Tibial artery (tissue), 4 donors: ENCODE results near the gene TMEM272.
A peak's percentile ranks its signal among the peaks of the same experiment; 100 is the strongest.

Source experiments
- DNase-seq, 2 donors: peaks; one replicate each; pipeline ENCODE4 v3.0.0-alpha.2; 2019
- H3K27ac ChIP-seq, 2 donors: fragments of 200-600 bp; sonication (generic) in 1 of 2; 1 replicate in 1 of 2; 2 replicates in 1 of 2; pipeline ENCODE4 v1.5.1; 2018 to 2019; ENCODE audit warnings: mild to moderate bottlenecking in 1 of 2
- H3K27me3 ChIP-seq, 2 donors: fragments of 200-600 bp; sonication (generic) in 1 of 2; one replicate each; pipeline versions ENCODE4 v1.5.1 to v1.6.0; 2016 to 2019
- H3K36me3 ChIP-seq, 3 donors: fragments of 200-600 bp; sonication (generic) in 2 of 3; one replicate each; pipeline ENCODE4 v1.5.1; 2016 to 2019; ENCODE audit warnings: mild to moderate bottlenecking in 2 of 3
- H3K4me1 ChIP-seq, 4 donors: fragments of 200-600 bp; sonication (generic) in 2 of 4; 1 replicate in 3 of 4; 2 replicates in 1 of 4; pipeline ENCODE4 v1.5.1; 2016 to 2019
- H3K4me3 ChIP-seq, 2 donors: fragments of 200-600 bp; sonication (generic) in 1 of 2; 1 replicate in 1 of 2; 2 replicates in 1 of 2; pipeline ENCODE4 v1.5.1; 2018 to 2019; ENCODE audit warnings: mild to moderate bottlenecking in 2 of 2
- H3K9me3 ChIP-seq, 3 donors: fragments of 200-600 bp; sonication (generic) in 1 of 3; one replicate each; pipeline ENCODE4 v1.5.1; 2016 to 2019
- intact Hi-C: fragments of 100-400 bp; cut with DNase I; formaldehyde crosslinking; loops from one replicate; pipeline ENCODE4 v1.15.0; 2023; ENCODE audit warnings: low total_unique reads
- TF ChIP-seq, protein P1 (sequence below), 2 experiments: fragments of 200-600 bp in 1 of 2; fragments of 450-650 bp in 1 of 2; IDR thresholded peaks; one replicate each; pipeline ENCODE4 v1.5.1; 2017 to 2019; ENCODE audit warnings: antibody characterized with exemption in 2 of 2, mild to moderate bottlenecking in 1 of 2, moderate library complexity in 1 of 2

Gene TMEM272

DNA sequence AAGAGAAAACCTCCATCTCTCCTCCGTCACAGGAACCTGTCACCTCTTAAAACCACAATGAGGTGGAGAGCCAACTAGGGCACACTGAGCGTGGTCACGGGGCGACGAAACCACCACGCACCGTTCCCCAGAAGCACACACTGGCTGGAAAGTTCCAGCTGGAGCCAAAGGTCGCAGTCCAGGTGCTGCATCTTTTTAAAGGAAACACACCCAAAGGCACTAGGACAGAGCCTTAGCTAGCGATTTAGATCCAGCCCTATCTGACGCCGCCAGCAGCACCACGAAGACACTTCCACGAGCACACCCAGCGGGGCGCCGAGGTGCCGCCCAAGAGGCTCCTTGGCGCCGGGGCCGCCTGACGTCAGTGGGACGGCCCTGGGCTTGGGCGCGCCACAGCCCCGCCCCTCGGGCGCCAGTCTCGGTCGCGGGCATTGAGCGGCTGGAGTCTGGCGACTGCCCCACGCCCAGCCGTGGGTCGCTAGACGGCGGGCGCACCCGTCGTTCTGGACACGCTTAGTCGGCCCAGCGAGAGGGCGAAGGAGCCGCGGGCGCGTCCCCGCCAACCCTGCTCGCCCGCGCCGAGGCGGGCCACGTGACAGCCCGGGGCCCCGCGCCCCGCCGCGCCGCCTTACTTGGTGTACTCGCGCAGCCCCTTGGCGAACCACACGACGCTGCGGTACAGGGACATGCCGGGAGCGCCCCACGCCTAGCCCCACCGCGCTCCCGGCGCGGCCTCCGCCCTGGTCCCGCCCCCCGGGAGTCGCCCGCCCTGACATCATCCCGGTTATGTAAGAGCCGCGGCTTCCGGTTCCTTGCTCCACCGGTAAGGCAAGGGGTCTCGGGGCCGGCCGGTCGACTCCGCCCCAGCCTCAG is 41.3 kb downstream of the TMEM272 start, which contains the start of gene DHRS12:
TSS of gene DHRS12 (minus strand) at position 742 of the 873 bp plus-strand sequence. CDS start 4,504 bp downstream, outside the sequence.
- Histone ChIP-seq H3K27me3 (no peaks in the 10 kb centered on the region), H3K27ac (peak within 1 kb of the TSS; percentile 95 to 99), H3K4me1 (peaks cover 0 to 61% (median 50%) of the 10 kb centered on the region in 4 donors), H3K4me3 (peak within 1 kb of the TSS; percentile 73 to 74), H3K9me3 (no peaks in the 10 kb centered on the region), H3K36me3 (no peaks in the 10 kb centered on the region)
- intact Hi-C loops: loop anchor here (2.0 to 10.0 kb wide), 6 partner anchors 211 to 851 kb away; partner anchors contain the start of genes ALG11, ATP7B, CKAP2 and FAM124A
- peak; percentile 93 to 96 for DNase-seq
- TF ChIP-seq, protein P1, sequence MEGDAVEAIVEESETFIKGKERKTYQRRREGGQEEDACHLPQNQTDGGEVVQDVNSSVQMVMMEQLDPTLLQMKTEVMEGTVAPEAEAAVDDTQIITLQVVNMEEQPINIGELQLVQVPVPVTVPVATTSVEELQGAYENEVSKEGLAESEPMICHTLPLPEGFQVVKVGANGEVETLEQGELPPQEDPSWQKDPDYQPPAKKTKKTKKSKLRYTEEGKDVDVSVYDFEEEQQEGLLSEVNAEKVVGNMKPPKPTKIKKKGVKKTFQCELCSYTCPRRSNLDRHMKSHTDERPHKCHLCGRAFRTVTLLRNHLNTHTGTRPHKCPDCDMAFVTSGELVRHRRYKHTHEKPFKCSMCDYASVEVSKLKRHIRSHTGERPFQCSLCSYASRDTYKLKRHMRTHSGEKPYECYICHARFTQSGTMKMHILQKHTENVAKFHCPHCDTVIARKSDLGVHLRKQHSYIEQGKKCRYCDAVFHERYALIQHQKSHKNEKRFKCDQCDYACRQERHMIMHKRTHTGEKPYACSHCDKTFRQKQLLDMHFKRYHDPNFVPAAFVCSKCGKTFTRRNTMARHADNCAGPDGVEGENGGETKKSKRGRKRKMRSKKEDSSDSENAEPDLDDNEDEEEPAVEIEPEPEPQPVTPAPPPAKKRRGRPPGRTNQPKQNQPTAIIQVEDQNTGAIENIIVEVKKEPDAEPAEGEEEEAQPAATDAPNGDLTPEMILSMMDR (IDR thresholded peaks at IDR 0.05): no peak

DNA sequence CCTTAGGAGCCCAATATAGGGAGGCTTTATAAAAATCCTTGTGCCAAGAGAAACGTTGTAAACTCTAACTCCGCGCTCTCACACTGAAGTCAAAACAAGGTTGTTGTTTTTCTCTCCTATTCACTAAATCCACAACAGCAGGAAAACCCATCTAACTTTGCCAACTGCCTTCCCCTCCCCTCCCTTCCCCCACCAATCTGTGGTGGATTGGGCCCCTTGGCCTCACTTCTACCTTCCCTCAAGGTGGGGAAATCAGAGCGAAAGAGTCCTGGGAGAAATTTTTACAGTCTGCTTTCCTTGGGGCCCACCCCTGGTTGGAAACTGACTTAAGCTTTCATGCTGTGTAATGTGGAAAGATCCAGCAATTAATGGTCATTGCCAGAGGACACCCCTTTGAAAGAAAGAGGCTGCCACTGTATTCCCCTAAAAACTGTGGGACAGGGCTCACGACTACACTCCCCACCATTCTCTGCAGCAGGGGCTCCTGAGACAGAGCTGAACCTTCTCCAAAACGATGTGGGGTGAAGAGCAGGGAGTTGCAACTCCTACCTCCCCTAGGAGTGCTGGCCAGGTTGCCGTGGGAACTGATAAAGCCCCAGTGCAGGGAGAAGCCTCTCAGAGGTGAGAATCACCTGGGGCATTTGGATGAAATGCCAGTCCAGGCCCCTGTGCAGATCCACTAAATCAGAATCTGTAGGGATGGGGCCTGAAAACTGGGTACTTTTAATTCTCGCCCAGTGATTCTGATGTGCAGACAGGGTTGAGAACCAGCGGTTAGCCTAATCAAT is 42.2 kb downstream of the TMEM272 start:
- intact Hi-C loops: loop anchor here (2.0 to 10.0 kb wide), 6 partner anchors 212 to 852 kb away; partner anchors contain the start of genes ALG11, ATP7B, CKAP2 and FAM124A

DNA sequence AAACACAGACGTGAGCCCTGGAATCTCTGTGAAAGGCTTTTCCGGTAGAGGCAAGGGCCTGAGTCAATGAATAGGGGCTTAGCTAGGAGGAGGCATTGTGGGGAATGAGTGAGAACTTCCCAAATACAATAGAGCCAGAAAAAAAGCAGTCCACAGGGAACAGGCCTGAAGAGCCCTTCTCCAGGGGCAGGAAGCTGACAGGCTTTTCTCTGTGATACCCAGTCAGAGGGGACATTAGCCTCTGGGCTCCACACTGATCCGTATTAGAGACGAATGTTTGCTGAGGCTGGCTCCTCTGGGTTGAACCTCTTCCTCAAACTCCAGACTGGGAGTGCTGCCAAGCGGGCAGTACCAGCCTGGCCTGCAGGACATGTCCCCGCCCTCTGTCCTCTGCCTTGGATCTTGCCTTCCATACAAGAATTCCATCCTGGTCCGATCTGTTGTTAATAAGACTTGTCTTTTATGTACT is 43.3 kb downstream of the TMEM272 start:
- Histone ChIP-seq H3K27ac (peak overlapping the region; percentile 95 to 99), H3K36me3 (peaks cover 0 to 10% (median 6%) of the 10 kb centered on the region in 3 donors), H3K4me1 (peaks cover 0 to 58% (median 47%) of the 10 kb centered on the region in 4 donors), H3K9me3 (no peaks in the 10 kb centered on the region), H3K4me3 (peak overlapping the region in 1 of 2 donors; percentile 21), H3K27me3 (no peaks in the 10 kb centered on the region)
- intact Hi-C loops: loop anchor here (2.0 to 10.0 kb wide), 6 partner anchors 213 to 853 kb away; partner anchors contain the start of genes ALG11, ATP7B, CKAP2 and FAM124A
- TF ChIP-seq, protein P1 (IDR thresholded peaks at IDR 0.05): peak; percentile 14 to 31
- peak; percentile 88 to 92 for DNase-seq

More for the DNA sequence above, 42.2 kb downstream of the TMEM272 start:
- peak overlapping the region; percentile 95 to 99 for H3K27ac ChIP-seq
- no peaks in the 10 kb centered on the region for H3K27me3 ChIP-seq
- DNase-seq: no peak
- H3K9me3 ChIP-seq: no peaks in the 10 kb centered on the region
- H3K4me1 ChIP-seq: peaks cover 0 to 61% (median 50%) of the 10 kb centered on the region in 4 donors
- H3K36me3 ChIP-seq: peaks cover 0 to under 1% (median 0%) of the 10 kb centered on the region in 3 donors
- TF ChIP-seq, protein P1 (IDR thresholded peaks at IDR 0.05): no peak
- H3K4me3 ChIP-seq: peak overlapping the region; percentile 73 to 74

DNA sequence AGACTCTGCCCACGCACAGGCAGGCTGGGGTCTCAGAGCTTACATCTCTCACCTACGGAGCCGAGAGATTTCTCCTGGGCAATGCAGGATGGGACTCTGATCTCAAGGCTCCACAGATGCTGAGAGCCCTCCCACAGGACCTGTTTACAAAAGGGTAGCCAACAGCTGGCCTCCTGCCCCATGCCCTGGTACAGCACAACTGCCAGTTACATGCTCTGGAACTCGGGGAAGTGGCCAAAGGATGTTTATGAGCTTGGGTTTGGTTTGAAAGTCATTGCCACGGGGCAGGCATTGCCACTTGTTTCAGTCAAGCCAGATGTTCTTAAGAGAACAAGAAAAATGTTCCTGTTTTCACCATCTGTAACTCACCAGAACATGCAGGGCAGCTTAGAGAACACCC is 44.5 kb downstream of the TMEM272 start:
- Histone ChIP-seq H3K4me1 (peaks cover 0 to 49% (median 40%) of the 10 kb centered on the region in 4 donors), H3K27me3 (no peaks in the 10 kb centered on the region), H3K4me3 (no peak overlapping the region), H3K9me3 (no peaks in the 10 kb centered on the region), H3K27ac (peak overlapping the region; percentile 95 to 99), H3K36me3 (peaks cover 0 to 20% (median 18%) of the 10 kb centered on the region in 3 donors)
- DNase-seq: peak; percentile 81 to 83
- intact Hi-C loops: loop anchor here (10.0 kb wide), 5 partner anchors 214 to 854 kb away; partner anchors contain the start of genes ALG11, ATP7B, CKAP2 and FAM124A
- TF ChIP-seq, protein P1 (IDR thresholded peaks at IDR 0.05): no peak

DNA sequence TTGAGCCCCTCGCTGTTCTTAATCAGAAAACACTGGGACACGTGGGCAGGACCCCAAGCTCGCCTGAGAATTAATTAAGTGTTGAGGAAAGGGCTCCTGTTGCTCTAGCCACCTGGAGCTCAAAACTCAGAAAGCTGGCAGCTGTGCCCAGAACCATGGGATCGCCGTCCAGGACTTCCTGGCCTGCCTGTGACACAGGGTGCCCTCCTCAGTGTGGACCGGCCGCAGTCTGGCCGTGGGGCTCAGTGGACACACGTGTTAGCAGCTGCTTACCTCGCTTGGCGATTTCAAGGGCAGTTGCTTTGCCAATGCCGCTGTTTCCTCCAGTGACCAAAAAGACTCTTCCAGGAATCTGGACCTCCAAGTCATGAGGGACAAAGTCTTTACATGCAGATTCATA is 45.7 kb downstream of the TMEM272 start:
- TF ChIP-seq, protein P1 (IDR thresholded peaks at IDR 0.05): no peak
- intact Hi-C loops: no loop called here
- Histone ChIP-seq H3K27me3 (no peaks in the 10 kb centered on the region), H3K36me3 (peaks cover 0 to 26% (median 23%) of the 10 kb centered on the region in 3 donors), H3K4me3 (no peak overlapping the region), H3K4me1 (peaks cover 0 to 42% (median 35%) of the 10 kb centered on the region in 4 donors), H3K9me3 (no peaks in the 10 kb centered on the region), H3K27ac (no peak overlapping the region)
- no peak for DNase-seq
